ENCODE measurements around the gene EFL1.
"Not testable (repeated sequence)": the region's sequence is repeated elsewhere in the genome, so short reads cannot be mapped to it uniquely, and the experiment has no call there.

DNA sequence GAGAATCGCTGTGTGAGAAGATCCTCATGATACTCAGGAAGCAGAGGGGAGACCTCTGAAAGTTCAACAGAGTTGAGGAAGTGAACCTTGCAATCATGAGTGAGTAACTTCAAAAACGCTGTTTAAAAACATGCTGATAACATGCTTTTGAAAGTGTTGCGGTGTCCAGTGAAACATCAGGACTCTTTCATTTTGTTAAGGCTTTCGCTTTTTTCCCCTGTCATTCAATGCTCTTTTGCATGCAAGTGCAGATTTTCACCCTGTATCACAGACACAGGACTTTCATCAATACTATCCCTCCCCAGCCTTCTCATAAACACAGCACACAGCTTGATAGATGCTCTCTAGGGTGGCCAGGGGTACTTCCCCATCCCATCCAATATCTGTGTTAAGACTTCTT lies 23.9 kb upstream of the EFL1 start:
- TF ChIP-seq, protein P1, sequence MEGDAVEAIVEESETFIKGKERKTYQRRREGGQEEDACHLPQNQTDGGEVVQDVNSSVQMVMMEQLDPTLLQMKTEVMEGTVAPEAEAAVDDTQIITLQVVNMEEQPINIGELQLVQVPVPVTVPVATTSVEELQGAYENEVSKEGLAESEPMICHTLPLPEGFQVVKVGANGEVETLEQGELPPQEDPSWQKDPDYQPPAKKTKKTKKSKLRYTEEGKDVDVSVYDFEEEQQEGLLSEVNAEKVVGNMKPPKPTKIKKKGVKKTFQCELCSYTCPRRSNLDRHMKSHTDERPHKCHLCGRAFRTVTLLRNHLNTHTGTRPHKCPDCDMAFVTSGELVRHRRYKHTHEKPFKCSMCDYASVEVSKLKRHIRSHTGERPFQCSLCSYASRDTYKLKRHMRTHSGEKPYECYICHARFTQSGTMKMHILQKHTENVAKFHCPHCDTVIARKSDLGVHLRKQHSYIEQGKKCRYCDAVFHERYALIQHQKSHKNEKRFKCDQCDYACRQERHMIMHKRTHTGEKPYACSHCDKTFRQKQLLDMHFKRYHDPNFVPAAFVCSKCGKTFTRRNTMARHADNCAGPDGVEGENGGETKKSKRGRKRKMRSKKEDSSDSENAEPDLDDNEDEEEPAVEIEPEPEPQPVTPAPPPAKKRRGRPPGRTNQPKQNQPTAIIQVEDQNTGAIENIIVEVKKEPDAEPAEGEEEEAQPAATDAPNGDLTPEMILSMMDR (IDR thresholded peaks at IDR 0.05): not testable (repeated sequence)
- TF ChIP-seq POLR2A (IDR thresholded peaks at IDR 0.05): not testable (repeated sequence)
